HG03439 (cell line): ENCODE measurements around the gene SLA2.
"Not testable (repeated sequence)": the region's sequence is repeated elsewhere in the genome, so short reads cannot be mapped to it uniquely, and the experiment has no call there.

Source experiments
- ATAC-seq: cut with Tn5 transposase; IDR thresholded peaks from one replicate; pipeline ENCODE4 v1.9.1; 2021; ENCODE audit warnings: mild to moderate bottlenecking, moderate library complexity; ENCODE audit not compliant: unreplicated experiment

Gene SLA2

DNA sequence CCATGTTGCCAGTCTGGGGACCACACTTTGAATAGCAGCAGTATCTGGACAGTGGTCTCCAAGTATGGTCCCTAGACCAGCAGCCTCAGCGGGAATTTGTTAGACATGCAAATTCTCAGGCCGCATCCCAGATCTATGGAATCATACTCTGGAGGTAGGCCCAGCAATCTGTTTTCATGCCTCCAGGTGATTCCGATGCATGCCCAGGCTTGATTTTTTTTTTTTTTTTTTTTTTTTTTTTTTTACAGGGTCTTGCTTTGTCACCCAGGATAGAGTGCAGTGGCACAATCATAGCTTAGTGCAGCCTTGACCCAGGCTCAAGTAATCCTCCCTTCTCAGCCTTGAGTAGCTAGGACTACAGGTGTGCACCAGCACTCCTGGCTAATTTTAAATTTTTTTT, 682 bp upstream of the SLA2 start:
- ATAC-seq: no peak

DNA sequence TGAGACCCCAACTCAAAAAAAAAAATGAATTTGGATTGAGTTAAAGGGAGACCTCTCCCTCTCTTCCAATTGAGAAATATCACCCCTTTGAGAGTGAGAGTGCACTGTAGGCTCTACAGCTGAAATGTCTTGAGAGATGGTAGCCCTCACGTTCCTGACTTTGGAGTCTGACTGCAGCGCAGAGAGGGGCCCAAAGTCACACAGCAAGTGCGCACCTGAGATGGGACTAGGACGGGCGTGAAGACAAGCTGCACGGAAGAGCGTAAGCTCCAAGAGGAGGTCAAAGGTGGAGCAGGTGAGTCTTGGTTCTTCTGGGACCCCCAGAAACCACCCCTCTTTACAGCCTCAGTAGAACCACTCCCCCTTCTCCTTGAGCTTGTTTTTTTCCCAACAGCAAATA, 643 bp downstream of the SLA2 start:
- ATAC-seq: no peak

- ATAC-seq: no peak
Measured at GRCh38 chr20:36644706-36645095, 1.3 kb downstream of the SLA2 start.

- no peak for ATAC-seq
Measured at GRCh38 chr20:36644032-36644705, 1.8 kb downstream of the SLA2 start.

DNA sequence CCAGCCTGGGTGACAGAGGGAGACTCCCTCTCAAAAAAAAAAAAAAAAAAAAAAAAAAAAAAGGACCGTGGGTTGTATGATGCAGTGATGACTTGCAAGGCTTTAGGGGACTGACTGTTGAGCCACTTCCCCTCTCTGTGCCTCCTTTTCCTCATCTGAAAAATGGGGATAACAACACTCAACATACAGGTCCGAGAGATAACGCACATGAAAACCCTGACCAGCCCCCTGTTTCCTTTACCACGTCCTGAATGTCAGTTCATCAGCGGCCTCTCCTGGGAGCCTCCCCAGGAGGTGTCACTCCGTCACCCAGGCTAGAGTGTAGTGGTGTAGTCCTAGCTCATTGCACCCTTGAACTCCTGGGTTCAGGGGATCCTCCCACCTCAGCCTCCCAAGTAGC, 3.9 kb downstream of the SLA2 start:
- no peak for ATAC-seq

DNA sequence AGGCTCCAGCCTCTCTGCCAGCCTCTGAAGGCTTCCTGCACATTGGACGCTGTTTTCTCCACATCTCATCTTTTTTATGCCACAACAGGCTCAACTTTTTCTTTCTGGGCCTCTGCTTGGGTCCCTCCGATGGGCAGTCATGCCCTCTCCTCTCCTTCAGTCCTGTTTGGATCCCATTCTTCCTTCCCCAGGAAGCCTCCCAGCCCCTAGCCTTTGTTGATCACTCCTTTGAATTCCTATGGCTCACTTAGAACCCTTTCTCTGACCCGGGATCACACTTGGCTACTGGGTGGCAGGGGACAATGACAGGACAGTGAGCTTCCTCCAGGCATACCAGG, 4.5 kb downstream of the SLA2 start:
- no peak for ATAC-seq

DNA sequence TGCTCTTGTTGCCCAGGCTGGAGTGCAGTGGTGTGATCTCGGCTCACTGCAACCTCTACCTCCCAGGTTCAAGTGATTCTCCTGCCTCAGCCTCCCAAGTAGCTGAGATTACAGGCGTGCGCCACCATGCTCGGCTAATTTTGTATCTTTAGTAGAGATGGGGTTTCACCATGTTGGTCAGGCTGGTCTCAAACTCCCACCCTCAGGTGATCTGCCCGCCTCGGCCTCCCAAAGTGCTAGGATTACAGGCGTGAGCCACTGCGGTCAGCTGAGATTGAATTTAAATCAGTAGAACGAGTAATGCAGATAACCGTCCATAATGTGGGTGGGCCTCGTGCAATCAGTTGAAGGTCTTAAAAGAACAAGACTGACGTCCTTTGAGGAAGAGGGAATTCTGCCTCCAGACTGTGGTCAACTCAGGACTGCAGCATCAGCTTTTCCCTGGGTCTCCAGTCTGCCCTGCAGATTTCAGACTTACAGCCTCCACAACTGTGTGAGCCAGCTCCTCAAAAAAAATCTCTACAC, 7.1 kb downstream of the SLA2 start:
- not testable (repeated sequence) for ATAC-seq

- no peak for ATAC-seq
Measured at GRCh38 chr20:36634342-36634741, 11.7 kb downstream of the SLA2 start.

GRCh38 chr20:36633285-36633772, 12.7 kb downstream of the SLA2 start:
- no peak for ATAC-seq

- no peak for ATAC-seq
Measured at GRCh38 chr20:36632487-36633284, 13.3 kb downstream of the SLA2 start.

- no peak for ATAC-seq
Measured at GRCh38 chr20:36632147-36632486, 13.9 kb downstream of the SLA2 start.

GRCh38 chr20:36631646-36632045, 14.3 kb downstream of the SLA2 start:
- no peak for ATAC-seq

GRCh38 chr20:36629719-36630681, 16.0 kb downstream of the SLA2 start:
- ATAC-seq: no peak

GRCh38 chr20:36628076-36628475, 17.9 kb downstream of the SLA2 start:
- ATAC-seq: no peak

GRCh38 chr20:36624944-36625324, 21.1 kb downstream of the SLA2 start:
- no peak for ATAC-seq

- no peak for ATAC-seq
Measured at GRCh38 chr20:36624068-36624943, 21.7 kb downstream of the SLA2 start.

DNA sequence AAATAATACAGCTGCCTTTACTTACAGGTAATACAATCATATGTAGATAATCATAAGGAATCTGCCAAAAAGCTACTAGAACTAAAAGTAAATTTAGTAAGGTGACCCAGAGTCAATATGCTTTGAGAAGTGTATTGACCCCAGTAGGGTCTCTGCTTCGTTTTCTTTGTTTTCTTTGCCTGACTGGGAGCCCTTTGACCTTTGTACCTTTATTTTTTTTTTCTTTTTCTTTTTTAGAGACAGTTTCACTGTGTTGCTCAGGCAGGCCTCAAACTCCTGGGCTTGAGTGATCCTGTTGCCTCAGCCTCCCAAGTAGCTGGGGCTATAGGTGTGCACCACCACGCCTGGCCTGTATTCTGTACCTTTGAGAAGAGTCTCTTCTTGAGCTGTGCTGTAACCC, 22.6 kb downstream of the SLA2 start:
- no peak for ATAC-seq

DNA sequence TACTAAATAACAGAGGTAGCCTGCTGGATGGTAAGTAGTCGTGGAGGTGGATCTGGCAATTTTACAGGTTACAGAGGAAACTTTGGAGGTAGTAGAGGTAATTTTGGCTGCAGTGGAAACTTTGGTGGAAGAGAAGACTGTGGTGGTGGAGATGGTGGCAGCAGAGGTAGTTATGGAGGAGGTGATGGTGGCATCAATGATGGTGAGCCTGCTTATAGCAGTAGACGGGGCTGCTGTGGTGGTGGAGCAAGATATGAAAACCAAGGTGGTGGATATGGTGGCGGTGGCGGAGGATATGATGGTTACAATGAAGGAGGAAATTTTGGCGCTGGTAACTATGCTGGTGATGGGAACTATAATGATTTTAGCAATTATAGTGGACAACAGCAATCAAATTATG, 25.1 kb downstream of the SLA2 start:
- ATAC-seq: no peak

DNA sequence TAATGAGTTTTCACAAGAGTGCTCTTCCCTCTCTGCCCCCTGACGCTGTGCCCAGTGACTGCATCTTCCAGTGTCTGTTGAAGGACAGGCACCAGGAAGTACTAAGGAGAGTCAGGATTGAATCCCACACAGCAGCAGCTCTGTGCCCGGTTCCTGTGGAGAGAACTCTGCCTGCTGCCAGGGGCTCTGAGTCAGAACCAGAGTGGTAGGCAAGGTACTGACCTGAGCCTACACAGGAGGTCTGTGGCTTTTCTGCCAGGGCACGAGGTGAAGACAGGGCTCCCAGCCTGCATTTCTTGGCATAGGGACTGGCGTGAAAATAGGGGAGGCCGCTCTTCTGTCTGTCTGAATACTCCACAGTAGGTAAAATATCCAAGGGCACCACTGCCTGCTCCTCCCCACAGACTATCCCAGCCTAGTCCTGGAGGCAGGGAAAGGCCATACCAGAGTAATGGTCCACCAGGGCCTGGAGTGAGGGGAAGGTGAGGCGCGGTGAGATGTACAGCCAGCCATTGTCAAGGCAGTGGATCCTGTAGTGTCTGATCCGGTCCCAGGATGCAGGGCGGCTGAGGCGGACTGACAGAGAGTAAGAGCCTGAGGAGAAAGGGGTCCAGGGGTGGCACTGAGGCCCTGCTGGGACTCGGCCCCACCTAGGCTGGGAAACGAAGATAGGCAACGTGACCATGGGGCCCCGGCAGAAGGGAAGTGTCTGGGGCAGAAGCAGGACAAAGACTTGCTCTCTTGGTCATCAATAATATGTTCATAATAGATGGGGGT, 31.0 kb downstream of the SLA2 start:
- ATAC-seq: no peak

DNA sequence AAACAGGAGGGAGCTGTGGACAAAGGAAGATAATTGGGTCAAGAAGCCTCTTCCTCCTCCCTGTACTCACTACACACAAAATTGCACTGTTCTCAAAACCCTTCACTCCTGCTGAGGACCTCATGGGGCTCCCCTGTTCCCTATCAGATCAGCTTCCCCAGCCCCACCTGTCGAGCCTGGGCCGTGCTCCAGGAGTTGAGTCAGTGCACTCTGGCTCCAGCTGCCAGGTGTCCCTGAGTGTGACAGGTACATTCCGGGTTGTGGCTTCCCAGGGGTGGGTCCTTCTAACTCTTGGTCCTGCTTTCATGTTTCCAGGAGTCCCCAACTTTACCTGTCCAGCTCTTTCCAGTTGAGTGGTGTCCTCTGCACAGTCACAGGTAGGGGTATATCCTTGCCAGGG, 32.0 kb downstream of the SLA2 start:
- ATAC-seq: no peak
